GM21529 (cell line): Measurements from ENCODE around the gene CYLC2.

Experiments used
- ATAC-seq: cut with Tn5 transposase; IDR thresholded peaks from one replicate; pipeline ENCODE4 v1.9.1; 2021; ENCODE audit not compliant: unreplicated experiment

Gene CYLC2, protein sequence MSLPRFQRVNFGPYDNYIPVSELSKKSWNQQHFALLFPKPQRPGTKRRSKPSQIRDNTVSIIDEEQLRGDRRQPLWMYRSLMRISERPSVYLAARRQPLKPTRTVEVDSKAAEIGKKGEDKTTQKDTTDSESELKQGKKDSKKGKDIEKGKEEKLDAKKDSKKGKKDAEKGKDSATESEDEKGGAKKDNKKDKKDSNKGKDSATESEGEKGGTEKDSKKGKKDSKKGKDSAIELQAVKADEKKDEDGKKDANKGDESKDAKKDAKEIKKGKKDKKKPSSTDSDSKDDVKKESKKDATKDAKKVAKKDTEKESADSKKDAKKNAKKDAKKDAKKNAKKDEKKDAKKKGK

DNA sequence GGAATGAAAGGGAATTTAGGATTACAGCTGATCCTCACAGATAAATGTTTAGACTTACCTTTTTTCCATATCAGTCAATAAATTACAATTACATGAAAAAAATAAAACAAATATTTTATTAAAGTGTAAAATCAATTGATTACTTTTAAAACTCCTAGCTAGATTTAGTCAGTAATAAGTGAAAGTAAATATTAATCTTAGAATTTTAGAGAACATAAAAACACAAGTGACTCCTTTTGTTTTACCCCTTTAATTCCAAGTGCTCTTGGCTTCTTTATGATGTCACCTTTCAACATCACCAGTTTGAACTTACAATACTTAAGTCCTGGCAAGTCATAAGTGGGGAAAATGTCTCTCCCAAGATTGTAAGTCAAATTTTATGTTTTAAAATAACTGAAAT, at the start of gene CYLC2:
CYLC2 (plus strand) TSS at position 301 of the 400 bp plus-strand sequence; CDS start at position 349, 48 bp downstream.
- no peak for ATAC-seq

DNA sequence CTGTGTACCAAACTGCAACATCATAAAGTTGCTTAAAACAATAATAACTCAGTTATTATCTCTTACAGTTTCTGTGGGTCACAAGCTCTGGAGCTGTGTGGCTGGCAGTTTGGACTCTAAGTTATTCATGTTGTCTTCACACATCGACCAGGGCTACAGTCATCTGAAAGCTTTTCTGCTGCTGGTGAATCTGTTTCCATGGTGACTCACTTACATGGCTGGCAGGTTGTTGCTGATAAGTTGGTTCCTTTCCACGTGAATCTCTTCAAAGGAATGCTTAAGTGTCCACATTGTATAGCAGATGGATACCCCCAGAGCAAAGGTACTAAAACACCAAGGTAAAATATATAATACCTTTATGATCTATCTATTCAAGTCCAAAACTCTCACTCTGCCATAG, 44.8 kb upstream of the CYLC2 start:
- no peak for ATAC-seq

DNA sequence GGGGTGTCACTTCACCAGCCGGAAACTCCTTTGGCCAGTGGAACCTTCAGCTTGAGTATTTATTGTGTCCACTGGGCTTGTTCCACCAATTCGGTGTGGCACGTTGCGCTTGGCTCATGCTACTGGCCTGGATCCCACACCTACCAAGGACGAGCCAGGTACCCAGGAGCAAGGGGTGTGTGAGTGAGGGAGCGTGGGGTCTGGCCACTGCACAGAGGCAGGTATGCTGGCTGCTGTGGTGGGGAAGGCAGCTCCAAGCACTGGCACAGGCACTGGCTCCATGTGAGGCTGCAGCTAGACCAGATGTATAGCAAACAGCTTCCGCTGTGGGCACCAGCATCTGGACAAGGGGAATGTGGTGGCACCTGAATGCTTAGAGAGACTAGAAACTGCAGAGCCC, 28.1 kb upstream of the CYLC2 start:
- no peak for ATAC-seq

DNA sequence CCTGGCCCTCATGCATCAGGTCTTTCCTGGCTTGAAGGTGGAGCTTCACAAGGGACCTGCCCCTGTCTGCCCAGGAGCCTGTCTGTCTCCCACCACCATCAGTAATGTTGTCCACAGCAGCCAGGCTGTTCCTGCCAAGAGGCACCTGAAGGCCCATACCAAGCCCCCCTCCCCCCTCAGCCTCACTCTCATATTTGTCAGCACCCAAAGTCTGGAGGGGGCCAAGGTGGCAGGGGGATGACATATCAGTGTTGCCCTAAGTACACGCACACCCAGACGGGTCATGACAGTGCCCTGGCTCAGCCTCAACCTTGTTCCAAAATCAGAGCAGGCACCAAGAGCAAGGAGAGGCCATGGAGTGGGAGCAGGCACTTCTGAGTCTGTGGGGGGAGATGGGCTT, 27.2 kb upstream of the CYLC2 start:
- ATAC-seq, result no peak

DNA sequence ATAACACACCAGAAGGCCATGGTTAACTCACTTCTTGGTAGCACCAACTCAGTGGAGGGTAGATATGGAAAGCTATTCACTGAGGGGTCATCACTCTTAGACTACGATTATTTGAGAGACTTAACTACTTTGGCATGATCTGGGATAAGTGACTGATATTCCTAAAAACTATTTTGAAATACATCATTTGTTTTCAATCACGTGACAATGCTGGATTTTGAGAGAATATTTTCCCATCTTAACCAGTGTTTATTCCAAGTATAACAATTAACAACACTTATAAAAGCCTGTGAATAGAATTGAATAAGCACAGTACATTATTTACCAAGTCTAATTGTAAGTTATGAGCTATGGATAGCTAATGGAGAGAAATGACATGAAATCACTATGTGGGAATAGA, 22.4 kb upstream of the CYLC2 start:
- ATAC-seq, result no peak

DNA sequence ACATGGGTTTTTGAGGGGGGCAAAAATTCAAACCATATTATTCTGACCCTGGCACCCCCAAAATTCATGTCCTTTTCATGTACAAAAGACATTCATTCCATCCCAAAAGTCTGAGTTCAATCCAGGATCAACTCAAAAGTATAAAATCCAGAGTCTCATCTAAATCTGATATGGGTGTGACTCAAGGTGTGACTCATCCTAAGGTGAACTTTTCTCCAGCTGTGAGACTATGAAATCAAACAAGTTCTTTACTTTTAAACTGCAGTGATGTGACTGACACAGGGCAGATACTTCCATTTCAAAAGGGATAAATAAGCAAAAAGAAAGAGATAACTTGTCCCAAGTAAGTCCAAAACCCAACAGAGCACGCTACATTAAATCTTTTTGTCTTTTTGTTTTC, 20.6 kb upstream of the CYLC2 start:
- ATAC-seq, result no peak

DNA sequence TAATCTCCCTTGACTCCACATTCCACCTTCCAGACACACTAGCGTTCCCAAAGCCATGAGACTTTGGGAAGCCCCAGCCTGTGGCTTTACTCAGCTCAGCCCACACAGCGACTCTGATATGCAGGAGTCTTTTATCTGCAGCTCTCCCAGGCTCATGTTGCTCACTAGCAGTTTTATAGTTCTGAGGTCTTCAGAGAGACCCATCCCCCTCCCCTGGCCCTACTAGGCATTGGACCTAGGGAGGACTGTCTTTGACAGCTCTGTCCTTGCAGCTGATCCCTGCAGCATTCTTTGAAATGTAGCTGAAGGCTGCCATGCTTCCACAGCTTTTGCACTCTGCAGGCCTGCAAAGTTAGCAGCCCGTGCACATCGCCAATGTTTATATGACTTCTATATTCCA, 19.9 kb upstream of the CYLC2 start:
- ATAC-seq, result no peak

DNA sequence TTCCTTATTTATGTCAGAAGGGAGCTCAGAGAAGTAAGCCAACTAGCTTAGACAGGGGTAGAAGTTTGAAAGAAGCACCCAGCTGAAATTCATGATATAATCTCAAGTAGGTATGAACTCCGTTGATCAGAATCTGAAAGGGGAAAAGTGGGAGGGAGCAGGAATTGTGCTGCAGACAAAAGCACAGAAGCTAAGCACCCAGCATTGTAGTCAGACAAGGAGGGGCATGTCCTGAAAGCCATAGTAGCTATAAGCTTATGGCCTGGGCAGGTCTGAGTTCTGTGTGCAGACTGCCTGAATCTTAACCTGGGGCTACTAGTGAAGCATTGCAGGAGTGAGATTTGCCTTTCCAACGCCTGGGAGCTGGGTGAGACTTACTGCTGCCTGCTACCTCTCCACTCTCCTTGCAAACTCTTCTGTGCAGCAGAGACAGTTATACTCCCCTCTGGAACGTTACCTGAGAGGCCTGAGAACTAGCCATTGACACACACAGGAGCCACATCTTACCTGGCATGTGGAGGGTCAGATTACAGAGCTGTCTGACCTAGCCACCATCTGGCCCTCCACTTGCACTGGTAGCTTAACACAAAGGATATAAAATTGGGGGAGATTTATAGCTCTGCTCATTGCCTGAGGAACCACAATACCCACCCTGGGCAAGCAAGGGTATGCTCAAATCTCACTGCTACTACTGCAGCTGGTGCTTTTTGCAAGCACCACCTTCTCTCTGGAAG, 9.8 kb upstream of the CYLC2 start:
- no peak for ATAC-seq

DNA sequence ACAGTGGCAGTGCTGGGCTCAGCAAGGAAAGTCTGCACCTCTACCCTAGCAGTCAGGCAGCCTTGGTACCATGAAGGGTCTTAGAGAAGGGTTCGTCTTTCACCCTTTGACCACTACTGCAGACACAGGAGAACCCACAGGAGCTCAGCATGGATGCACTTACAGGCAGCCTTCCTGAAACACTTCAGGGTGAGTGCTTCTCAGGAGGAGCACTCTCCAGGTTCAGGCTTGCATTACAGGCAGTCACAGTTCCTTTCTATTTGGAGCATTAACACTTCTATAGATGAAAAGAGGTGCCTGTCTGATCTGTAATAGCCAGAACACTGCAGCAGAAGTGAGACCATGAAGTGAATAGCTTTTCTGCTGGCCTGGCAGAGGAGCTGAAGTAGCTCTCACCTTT, 8.7 kb upstream of the CYLC2 start:
- no peak for ATAC-seq

DNA sequence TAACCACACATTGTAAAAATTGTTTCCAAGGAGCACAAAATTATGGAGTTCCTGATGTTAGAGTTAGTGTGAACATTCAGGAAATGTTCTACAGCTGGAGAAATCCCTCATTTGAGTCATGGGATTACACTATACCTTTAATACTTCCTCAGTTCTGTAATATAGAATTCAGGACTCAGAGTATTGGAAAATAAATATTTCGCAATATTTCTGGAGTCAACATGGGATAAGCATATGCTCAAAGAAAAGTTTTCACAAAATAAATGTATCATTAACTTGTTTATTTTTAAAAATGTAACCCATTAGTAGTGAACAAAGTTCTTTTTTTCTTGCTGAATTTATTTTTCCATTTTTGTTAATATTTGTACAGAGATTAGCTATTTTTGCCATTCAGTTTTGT, 8.6 kb downstream of the CYLC2 start:
- ATAC-seq, result no peak

DNA sequence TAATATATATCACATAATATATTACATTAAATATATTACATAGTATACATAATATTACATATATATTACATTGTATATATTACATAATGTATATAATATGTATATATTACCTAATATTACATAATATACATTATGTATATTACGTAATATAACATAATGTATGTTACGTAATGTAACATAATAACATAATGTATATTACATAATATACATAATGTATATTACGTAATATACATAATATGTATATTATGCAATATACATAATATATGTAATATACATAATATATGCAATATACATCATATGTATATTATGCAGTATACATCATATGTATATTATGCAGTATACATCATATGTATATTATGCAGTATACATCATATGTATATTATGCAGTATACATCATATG, 19.1 kb downstream of the CYLC2 start:
- ATAC-seq, result no peak

DNA sequence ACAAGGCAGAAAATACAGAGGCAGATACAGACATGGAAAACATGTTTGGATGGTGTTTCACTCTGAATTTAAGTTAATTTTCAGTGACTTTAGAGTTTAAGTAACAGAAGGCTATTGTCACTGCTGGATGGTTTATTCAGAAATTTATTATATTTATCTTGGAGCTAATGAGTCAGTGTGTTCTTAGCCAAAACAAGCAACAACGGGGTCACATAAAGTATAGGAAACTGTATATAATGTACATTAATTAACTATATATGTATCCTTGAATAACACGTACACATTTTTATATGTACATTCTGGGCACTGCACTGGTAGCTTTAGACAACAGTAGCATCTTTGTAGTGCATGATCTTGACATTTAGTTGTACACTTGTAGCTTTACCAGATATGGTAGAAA, 30.7 kb downstream of the CYLC2 start:
- no peak for ATAC-seq

DNA sequence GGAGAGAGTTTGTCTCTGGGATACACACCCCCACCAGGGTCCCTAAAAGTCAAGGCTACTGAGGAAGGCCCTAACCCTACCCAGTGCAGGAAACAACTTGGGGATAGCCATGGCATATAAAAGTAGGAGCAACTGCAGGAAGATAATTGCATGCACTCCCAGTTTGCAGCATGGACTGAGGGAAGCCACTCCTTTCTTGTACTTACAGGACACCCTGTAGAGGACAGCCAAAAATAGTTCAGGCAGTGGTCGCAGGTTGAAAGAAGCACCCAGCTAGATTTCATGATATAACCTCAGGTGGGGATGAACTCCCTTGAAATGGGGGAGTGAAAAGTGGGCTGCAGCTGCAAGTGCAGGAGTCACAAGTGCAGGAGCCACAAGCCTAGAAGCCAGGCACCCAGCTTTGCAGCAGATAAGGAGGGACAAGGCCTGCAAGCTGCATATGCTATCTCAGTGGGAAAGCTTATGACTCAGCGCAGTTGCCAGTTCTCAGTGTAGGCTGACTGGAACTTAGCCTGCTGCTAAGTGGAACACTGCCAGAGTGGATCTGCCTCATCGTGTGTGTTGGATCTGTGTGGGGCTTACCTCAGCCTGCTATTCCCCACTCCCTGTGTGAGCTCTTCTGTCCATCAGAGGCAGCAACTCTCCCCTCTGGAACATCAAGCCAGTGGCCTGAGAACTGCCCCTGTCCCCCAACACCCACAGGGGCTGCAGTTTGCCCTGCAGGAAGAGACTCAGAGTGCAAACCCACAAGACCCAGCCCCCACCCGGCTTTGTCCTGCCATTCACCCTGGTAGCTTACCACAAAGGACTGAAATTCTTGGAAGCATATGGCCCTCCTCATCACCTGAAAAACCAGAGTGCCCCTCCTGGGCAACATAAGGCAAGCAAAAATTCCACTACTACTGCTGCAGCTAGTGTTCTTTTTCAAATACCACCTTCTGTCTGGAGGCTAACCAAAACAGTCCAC, 42.7 kb downstream of the CYLC2 start:
- ATAC-seq, result no peak

DNA sequence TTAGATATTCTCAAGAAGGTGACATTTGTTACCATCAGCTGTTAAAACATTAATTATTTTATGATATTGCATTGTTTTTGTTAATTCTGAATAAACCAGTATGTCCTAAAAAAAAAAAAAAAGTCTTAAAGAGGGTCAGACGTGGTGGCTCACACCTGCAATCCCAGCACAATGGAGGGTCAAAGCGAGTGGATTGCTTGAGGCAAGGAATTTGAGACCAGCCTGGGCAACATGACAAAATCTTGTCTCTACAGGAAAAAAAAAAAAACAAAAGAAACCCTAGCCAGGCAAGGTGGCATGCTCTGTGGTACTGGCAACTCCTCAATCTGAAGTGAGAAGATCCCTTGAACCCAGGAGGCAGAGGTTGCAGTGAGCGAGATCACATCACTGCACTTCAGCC, 46.8 kb downstream of the CYLC2 start:
- ATAC-seq, result no peak
